PC-3 (cell line): Measurements from ENCODE around the gene FARP1. TPM values are rescaled to one million over a fixed set of nuclear protein-coding genes. Genes with fewer than 3 reads are reported as not detected.

Experiments
- ATAC-seq: fragments of 200-7000 bp; cut with Tn5 transposase; 2 replicates; pipeline ENCODE4 v1.9.1; 2020; ENCODE audit warnings: mild to moderate bottlenecking, moderate library complexity
- BruUV-seq: library from RNA; stranded (reverse); fragments of 400-500 nt; replicated peaks from 2 replicates; lab custom pipeline; 2021; lab: Mats Ljungman, UMichigan
- CTCF ChIA-PET: fragments of 300-600 bp; sonication (Branson Sonifier 250); formaldehyde crosslinking; loops from one replicate; lab custom pipeline; 2022; ENCODE audit warnings: antibody characterized with exemption; lab: Charles Lee
- POLR2A ChIA-PET: fragments of 300-600 bp; sonication (Branson Sonifier 250); formaldehyde crosslinking; loops from one replicate; lab custom pipeline; 2022; ENCODE audit warnings: antibody characterized with exemption; ENCODE audit not compliant: unreplicated experiment; lab: Charles Lee
- DNase-seq: peaks from one replicate; pipeline ENCODE4 v3.0.0-alpha.2; 2015
- H2AFZ ChIP-seq: fragments of 300-600 bp; sonication (generic); 2 replicates; pipeline ENCODE4 v1.6.0; 2016; ENCODE audit warnings: antibody characterized with exemption, low read length
- H3F3A ChIP-seq: fragments of 300-600 bp; sonication (generic); one replicate; pipeline ENCODE4 v1.6.0; 2017; ENCODE audit warnings: antibody characterized with exemption, low read length, control low read depth, mild to moderate bottlenecking; ENCODE audit not compliant: unreplicated experiment
- H3K27ac ChIP-seq: fragments of 300-600 bp; sonication (generic); 2 replicates; pipeline ENCODE4 v1.5.1; 2016; ENCODE audit warnings: mild to moderate bottlenecking, low read length
- H3K27me3 ChIP-seq: fragments of 300-600 bp; sonication (generic); 2 replicates; pipeline ENCODE4 v1.6.1; 2016; ENCODE audit warnings: low read length, mixed read lengths
- H3K36me3 ChIP-seq: fragments of 300-600 bp; sonication (generic); 2 replicates; pipeline ENCODE4 v1.6.1; 2016; ENCODE audit warnings: low read depth, mixed run types, low read length, mixed read lengths
- H3K4me1 ChIP-seq: fragments of 300-600 bp; sonication (generic); 2 replicates; pipeline ENCODE4 v1.5.1; 2016; ENCODE audit warnings: low read length; ENCODE audit not compliant: insufficient read depth
- H3K4me2 ChIP-seq: fragments of 300-600 bp; sonication (generic); 2 replicates; pipeline ENCODE4 v1.6.0; 2016; ENCODE audit warnings: low read length
- H3K4me3 ChIP-seq: fragments of 300-600 bp; sonication (generic); 2 replicates; pipeline ENCODE4 v1.5.1; 2016; ENCODE audit warnings: mild to moderate bottlenecking, low read length, mixed read lengths
- H3K79me2 ChIP-seq: fragments of 300-600 bp; sonication (generic); 2 replicates; pipeline ENCODE4 v1.6.1; 2017; ENCODE audit warnings: low read length, mixed read lengths
- H3K9ac ChIP-seq: fragments of 300-600 bp; sonication (generic); 2 replicates; pipeline ENCODE4 v1.6.0; 2016; ENCODE audit warnings: mild to moderate bottlenecking, low read length
- H3K9me2 ChIP-seq: fragments of 300-600 bp; sonication (generic); replicated peaks from 2 replicates; pipeline ENCODE4 v1.6.1; 2016; ENCODE audit warnings: mixed run types, low read length, mixed read lengths
- H3K9me3 ChIP-seq: fragments of 300-600 bp; sonication (generic); 2 replicates; pipeline ENCODE4 v1.6.1; 2016; ENCODE audit warnings: low read length, mixed read lengths
- H4K20me1 ChIP-seq: fragments of 300-600 bp; sonication (generic); 2 replicates; pipeline ENCODE4 v1.6.1; 2016; ENCODE audit warnings: low read length, mixed read lengths
- CTCF ChIP-seq: fragments of 300-600 bp; sonication (generic); conservative IDR thresholded peaks from 2 replicates; pipeline ENCODE4 v1.5.1; 2017; ENCODE audit warnings: antibody characterized with exemption, low read depth, mild to moderate bottlenecking, low read length
- EZH2 ChIP-seq: fragments of 300-600 bp; sonication (generic); IDR thresholded peaks from one replicate; pipeline ENCODE4 v1.6.1; 2017; ENCODE audit warnings: antibody characterized with exemption, mild to moderate bottlenecking, low read length; ENCODE audit not compliant: unreplicated experiment
- EZH2phosphoT487 ChIP-seq: fragments of 300-600 bp; sonication (generic); IDR thresholded peaks from 2 replicates; pipeline ENCODE4 v1.6.1; 2018; ENCODE audit warnings: mild to moderate bottlenecking, antibody characterized with exemption, low read length, borderline replicate concordance
- intact Hi-C: fragments of 100-400 bp; cut with micrococcal nuclease; formaldehyde crosslinking; loops from 2 replicates; pipeline ENCODE4 v1.9.0; 2023
- total RNA-seq: library from RNA; depleted of rRNA; stranded (reverse); fragments of >200 nt; gene quantifications from 2 replicates; pipeline ENCODE4 v1.2.3, GENCODE V29; 2014

Gene FARP1
- total RNA-seq, 1 experiment from 2014 or later: 18.2 TPM

- peaks cover 11% of the 10 kb centered on the region; the same call in 1 of the 2 replicates for H3K4me1 ChIP-seq
- no peaks in the 10 kb centered on the region for H3K36me3 ChIP-seq
- H3K4me2 ChIP-seq: no peak overlapping the region
- intact Hi-C loops: no loop called here
- POLR2A ChIA-PET: no interaction called here
- no peaks in the 10 kb centered on the region for H3K9me3 ChIP-seq
- CTCF ChIA-PET: no interaction called here
- no peak overlapping the region for H2AFZ ChIP-seq
- no peaks in the 10 kb centered on the region for H3K27me3 ChIP-seq
- H3K27ac ChIP-seq: no peak overlapping the region
- H3K9ac ChIP-seq: no peak overlapping the region
- no peaks in the 10 kb centered on the region for H3K79me2 ChIP-seq
- ATAC-seq (no peak), DNase-seq (no peak)
- TF ChIP-seq EZH2phosphoT487: no peak
- TF ChIP-seq EZH2: no peak
- no TSS peak for BruUV-seq
- H4K20me1 ChIP-seq: no peaks in the 10 kb centered on the region
- no peak overlapping the region for H3K4me3 ChIP-seq
- H3F3A ChIP-seq: no peaks in the 10 kb centered on the region
- H3K9me2 ChIP-seq: no peaks in the 10 kb centered on the region
Measured at GRCh38 chr13:98439126-98439828, 296.4 kb downstream of the FARP1 start.

GRCh38 chr13:98439896-98440295 is 297.0 kb downstream of the FARP1 start:
- no TSS peak for BruUV-seq
- POLR2A ChIA-PET: no interaction called here
- Histone ChIP-seq H3K4me2 (no peak overlapping the region), H3K9me2 (no peaks in the 10 kb centered on the region), H3K27ac (no peak overlapping the region), H3K79me2 (no peaks in the 10 kb centered on the region), H3K9me3 (no peaks in the 10 kb centered on the region), H2AFZ (no peak overlapping the region), H3K4me3 (no peak overlapping the region), H4K20me1 (no peaks in the 10 kb centered on the region), H3K9ac (no peak overlapping the region), H3K4me1 (peaks cover 14% of the 10 kb centered on the region), H3F3A (no peaks in the 10 kb centered on the region), H3K36me3 (no peaks in the 10 kb centered on the region), H3K27me3 (no peaks in the 10 kb centered on the region)
- ATAC-seq (no peak), DNase-seq (no peak)
- CTCF ChIA-PET: no interaction called here
- TF ChIP-seq EZH2: no peak
- no peak for TF ChIP-seq CTCF
- no peak for TF ChIP-seq EZH2phosphoT487
- intact Hi-C loops: loop anchor here (10.0 kb wide), 1 partner anchor 135 kb away; the partner anchor contains the start of gene STK24

- H3K4me1 ChIP-seq: peaks cover 17% of the 10 kb centered on the region
- no peaks in the 10 kb centered on the region for H3K9me2 ChIP-seq
- H3K9ac ChIP-seq: no peak overlapping the region
- H4K20me1 ChIP-seq: no peaks in the 10 kb centered on the region
- no peak overlapping the region for H2AFZ ChIP-seq
- H3K79me2 ChIP-seq: no peaks in the 10 kb centered on the region
- H3K9me3 ChIP-seq: no peaks in the 10 kb centered on the region
- TF ChIP-seq EZH2phosphoT487 (no peak), CTCF (no peak), EZH2 (no peak)
- H3K27ac ChIP-seq: no peak overlapping the region
- no peaks in the 10 kb centered on the region for H3K27me3 ChIP-seq
- no peak overlapping the region for H3K4me3 ChIP-seq
- intact Hi-C loops: loop anchor here (10.0 kb wide), 1 partner anchor 134 kb away; the partner anchor contains the start of gene STK24
- no TSS peak for BruUV-seq
- POLR2A ChIA-PET: no interaction called here
- no peak for ATAC-seq
- no peak overlapping the region for H3K4me2 ChIP-seq
- no peak for DNase-seq
- H3K36me3 ChIP-seq: no peaks in the 10 kb centered on the region
- H3F3A ChIP-seq: no peaks in the 10 kb centered on the region
- CTCF ChIA-PET: no interaction called here
Measured at GRCh38 chr13:98440390-98441055, 297.6 kb downstream of the FARP1 start.
